ENCODE measurements around the gene KCNAB1.

- TF ChIP-seq ZNF274 (IDR thresholded peaks at IDR 0.05; ENCODE audit: low read depth, low read length) (no peak), YY1 (IDR thresholded peaks at IDR 0.05; ENCODE audit: insufficient read depth, insufficient read length) (no peak), SUZ12 (IDR thresholded peaks at IDR 0.05; ENCODE audit: extremely low read depth, insufficient read depth, insufficient read length) (no peak)
Observed at GRCh38 chr3:156378871-156379270, 258.5 kb downstream of the KCNAB1 start.

All from NT2/D1 (cell line).